ENCODE measurements around the gene SLC12A9.

GRCh38 chr7:100874300-100874576 is 21.7 kb downstream of the SLC12A9 start:
- TF ChIP-seq CTCF (IDR thresholded peaks at IDR 0.05; ENCODE audit: low read length) (no peak), EZH2 (optimal IDR thresholded peaks at IDR 0.05; ENCODE audit: low read depth, low read length) (no peak)

All from MM.1S (cell line).